Ishikawa (cell line): ENCODE measurements around the gene PSMD2.

Experiments used
- CEBPB ChIP-seq: IDR thresholded peaks from 2 replicates; pipeline ENCODE4 v1.6.1; 2012
- CREB1 ChIP-seq: IDR thresholded peaks from 2 replicates; pipeline ENCODE4 v1.6.1; 2012; ENCODE audit warnings: low read depth
- EGR1 ChIP-seq: IDR thresholded peaks from 2 replicates; pipeline ENCODE4 v1.6.1; 2012
- EP300 ChIP-seq: IDR thresholded peaks from 2 replicates; pipeline ENCODE4 v1.6.1; 2012; ENCODE audit warnings: borderline replicate concordance
- FOXM1 ChIP-seq: IDR thresholded peaks from 2 replicates; pipeline ENCODE4 v1.6.1; 2012; ENCODE audit warnings: low read depth, borderline replicate concordance
- NFIC ChIP-seq: IDR thresholded peaks from 2 replicates; pipeline ENCODE4 v1.6.1; 2012
- RAD21 ChIP-seq: IDR thresholded peaks from 2 replicates; pipeline ENCODE4 v1.6.1; 2012; ENCODE audit warnings: low read depth
- REST ChIP-seq: IDR thresholded peaks from 2 replicates; pipeline ENCODE4 v1.6.1; 2012; ENCODE audit warnings: low read depth, mild to moderate bottlenecking
- TAF1 ChIP-seq: IDR thresholded peaks from 2 replicates; pipeline ENCODE4 v1.6.1; 2012; ENCODE audit warnings: low read depth, mild to moderate bottlenecking
- TCF12 ChIP-seq: IDR thresholded peaks from 2 replicates; pipeline ENCODE4 v1.6.1; 2012; ENCODE audit warnings: low read depth
- TEAD4 ChIP-seq: IDR thresholded peaks from 2 replicates; pipeline ENCODE4 v1.6.1; 2012
- YY1 ChIP-seq: IDR thresholded peaks from 2 replicates; pipeline ENCODE4 v1.6.1; 2012; ENCODE audit warnings: low read depth
- ZBTB7A ChIP-seq: IDR thresholded peaks from 2 replicates; pipeline ENCODE4 v1.6.1; 2012; ENCODE audit warnings: low read depth
- TF ChIP-seq, protein P1 (sequence below): IDR thresholded peaks from 2 replicates; pipeline ENCODE4 v1.6.1; 2012
- TF ChIP-seq, protein P2 (sequence below): IDR thresholded peaks from 2 replicates; pipeline ENCODE4 v1.6.1; 2012

The PSMD2 gene

DNA sequence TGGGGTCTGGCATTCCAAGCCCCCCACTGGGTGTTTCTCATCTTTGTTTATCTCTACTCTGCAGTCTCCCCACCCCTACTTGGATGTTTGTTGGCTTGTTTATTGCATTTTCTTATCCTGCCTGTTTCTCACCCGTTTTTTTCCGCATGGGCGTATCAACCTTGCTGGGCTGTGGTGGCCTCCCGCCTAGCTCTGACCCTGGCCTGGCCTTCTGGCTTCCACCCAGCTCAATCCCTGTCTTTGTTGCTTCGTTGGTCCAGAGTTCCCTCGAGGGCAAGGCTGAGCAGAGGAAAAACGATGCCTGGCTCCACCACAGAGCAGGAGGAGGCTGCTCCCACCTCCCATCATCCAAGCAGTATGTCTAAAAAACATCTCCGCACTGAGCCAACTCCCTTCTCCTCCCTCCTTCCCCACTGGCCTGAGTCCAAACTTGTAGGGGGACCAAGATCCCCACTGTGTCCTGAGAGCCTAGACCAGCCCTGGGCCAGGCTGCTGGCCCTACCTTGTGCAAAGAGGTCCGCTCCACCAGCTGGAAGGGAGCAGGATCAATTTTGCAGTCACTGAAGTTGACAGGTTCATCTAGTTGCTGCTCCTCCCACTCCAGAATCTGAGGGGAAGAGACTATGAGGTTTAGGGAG is 52.6 kb downstream of the PSMD2 start:
- no peak for TF ChIP-seq NFIC

GRCh38 chr3:184352149-184352785 is 53.2 kb downstream of the PSMD2 start:
- TF ChIP-seq TAF1: no peak
- no peak for TF ChIP-seq EP300
- TF ChIP-seq FOXM1: no peak
- TF ChIP-seq TEAD4: no peak
- TF ChIP-seq, protein P1, sequence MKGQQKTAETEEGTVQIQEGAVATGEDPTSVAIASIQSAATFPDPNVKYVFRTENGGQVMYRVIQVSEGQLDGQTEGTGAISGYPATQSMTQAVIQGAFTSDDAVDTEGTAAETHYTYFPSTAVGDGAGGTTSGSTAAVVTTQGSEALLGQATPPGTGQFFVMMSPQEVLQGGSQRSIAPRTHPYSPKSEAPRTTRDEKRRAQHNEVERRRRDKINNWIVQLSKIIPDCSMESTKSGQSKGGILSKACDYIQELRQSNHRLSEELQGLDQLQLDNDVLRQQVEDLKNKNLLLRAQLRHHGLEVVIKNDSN: no peak
- TF ChIP-seq ZBTB7A: no peak
- no peak for TF ChIP-seq NFIC
- no peak for TF ChIP-seq RAD21
- TF ChIP-seq, protein P2, sequence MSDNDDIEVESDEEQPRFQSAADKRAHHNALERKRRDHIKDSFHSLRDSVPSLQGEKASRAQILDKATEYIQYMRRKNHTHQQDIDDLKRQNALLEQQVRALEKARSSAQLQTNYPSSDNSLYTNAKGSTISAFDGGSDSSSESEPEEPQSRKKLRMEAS: no peak
- TF ChIP-seq CEBPB: no peak
- no peak for TF ChIP-seq REST
- TF ChIP-seq TCF12: no peak
- TF ChIP-seq YY1: no peak
- no peak for TF ChIP-seq EGR1
- no peak for TF ChIP-seq CREB1

GRCh38 chr3:184352897-184353545 is 54.0 kb downstream of the PSMD2 start:
- TF ChIP-seq TAF1 (no peak), TEAD4 (no peak), CREB1 (no peak), FOXM1 (no peak), TCF12 (no peak), RAD21 (no peak), CEBPB (no peak), ZBTB7A (no peak)
- TF ChIP-seq, protein P2: no peak

DNA sequence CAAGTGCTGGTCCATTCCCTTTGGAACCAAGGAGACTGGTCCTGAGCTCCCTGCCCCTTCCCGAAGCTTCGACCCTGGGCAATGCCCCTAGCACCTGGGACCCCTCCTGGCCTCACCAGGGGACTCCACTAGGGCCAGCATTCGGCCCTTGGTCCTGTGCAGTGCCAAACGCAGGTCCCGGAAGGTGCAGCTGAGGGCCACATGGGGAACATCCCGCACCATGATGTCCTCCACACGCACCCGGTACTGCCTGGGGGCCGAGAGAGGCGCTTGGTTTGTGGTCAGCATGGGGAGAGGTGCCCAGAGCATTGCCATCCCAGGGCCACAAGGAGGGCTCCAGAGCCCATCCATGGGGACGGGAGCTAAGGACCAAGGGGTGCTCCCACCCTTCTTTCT is 54.5 kb downstream of the PSMD2 start:
- TF ChIP-seq TAF1: no peak
- TF ChIP-seq REST: no peak
- TF ChIP-seq, protein P1: no peak
- no peak for TF ChIP-seq CEBPB
- no peak for TF ChIP-seq EP300
- TF ChIP-seq NFIC: no peak
- TF ChIP-seq, protein P2: no peak
- TF ChIP-seq TCF12: no peak
- no peak for TF ChIP-seq RAD21
- no peak for TF ChIP-seq YY1
- no peak for TF ChIP-seq TEAD4
- TF ChIP-seq ZBTB7A: no peak
- no peak for TF ChIP-seq FOXM1
- no peak for TF ChIP-seq EGR1

GRCh38 chr3:184354121-184354728 is 55.2 kb downstream of the PSMD2 start:
- TF ChIP-seq RAD21 (peak; percentile 67), ZBTB7A (peak; percentile 85), YY1 (no peak), CREB1 (no peak), EP300 (no peak), FOXM1 (no peak), EGR1 (peak; percentile 83), TEAD4 (no peak), CEBPB (no peak)
- TF ChIP-seq, protein P2: no peak
- TF ChIP-seq, protein P1: no peak
